ENCODE results near the gene HOGA1. TPM values are rescaled to one million over a fixed set of nuclear protein-coding genes. Genes with fewer than 3 reads are reported as not detected.

HOGA1 gene
- total and polyA plus RNA-seq, 8 donors, result 0.85 to 2.2 (median 1.3) TPM

DNA sequence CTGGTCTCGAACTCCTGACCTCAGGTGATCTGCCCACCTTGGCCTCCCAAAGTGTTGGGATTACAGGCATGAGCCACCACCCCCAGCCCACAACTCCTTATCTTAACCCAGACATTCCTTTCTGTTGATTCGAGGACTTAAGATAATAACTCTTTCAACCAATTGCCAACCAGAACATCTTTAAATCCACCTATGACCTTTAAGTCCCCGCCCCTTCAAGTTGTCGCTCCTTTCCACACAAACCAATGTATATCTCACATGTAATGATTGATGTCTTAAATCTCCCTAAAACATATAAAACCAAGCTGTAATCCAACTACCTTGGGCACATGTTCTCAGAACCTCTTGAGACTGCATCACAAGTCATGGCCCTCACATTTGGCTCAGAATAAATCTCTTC is 19.4 kb upstream of the HOGA1 start:
- DNase-seq, result no peak
- H3K27me3 ChIP-seq, result no peaks in the 10 kb centered on the region
- H3K9me3 ChIP-seq, result no peaks in the 10 kb centered on the region
- intact Hi-C loops (cut with DNase I), result no loop called here
- H3K4me1 ChIP-seq, result no peaks in the 10 kb centered on the region
- no peak overlapping the region for H3K27ac ChIP-seq
- TF ChIP-seq, protein P1, sequence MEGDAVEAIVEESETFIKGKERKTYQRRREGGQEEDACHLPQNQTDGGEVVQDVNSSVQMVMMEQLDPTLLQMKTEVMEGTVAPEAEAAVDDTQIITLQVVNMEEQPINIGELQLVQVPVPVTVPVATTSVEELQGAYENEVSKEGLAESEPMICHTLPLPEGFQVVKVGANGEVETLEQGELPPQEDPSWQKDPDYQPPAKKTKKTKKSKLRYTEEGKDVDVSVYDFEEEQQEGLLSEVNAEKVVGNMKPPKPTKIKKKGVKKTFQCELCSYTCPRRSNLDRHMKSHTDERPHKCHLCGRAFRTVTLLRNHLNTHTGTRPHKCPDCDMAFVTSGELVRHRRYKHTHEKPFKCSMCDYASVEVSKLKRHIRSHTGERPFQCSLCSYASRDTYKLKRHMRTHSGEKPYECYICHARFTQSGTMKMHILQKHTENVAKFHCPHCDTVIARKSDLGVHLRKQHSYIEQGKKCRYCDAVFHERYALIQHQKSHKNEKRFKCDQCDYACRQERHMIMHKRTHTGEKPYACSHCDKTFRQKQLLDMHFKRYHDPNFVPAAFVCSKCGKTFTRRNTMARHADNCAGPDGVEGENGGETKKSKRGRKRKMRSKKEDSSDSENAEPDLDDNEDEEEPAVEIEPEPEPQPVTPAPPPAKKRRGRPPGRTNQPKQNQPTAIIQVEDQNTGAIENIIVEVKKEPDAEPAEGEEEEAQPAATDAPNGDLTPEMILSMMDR (IDR thresholded peaks at IDR 0.05), result no peak
- no peak overlapping the region for H3K4me3 ChIP-seq
- ATAC-seq, result no peak
- peaks cover 0 to 21% of the 10 kb centered on the region in 2 donors for H3K36me3 ChIP-seq

DNA sequence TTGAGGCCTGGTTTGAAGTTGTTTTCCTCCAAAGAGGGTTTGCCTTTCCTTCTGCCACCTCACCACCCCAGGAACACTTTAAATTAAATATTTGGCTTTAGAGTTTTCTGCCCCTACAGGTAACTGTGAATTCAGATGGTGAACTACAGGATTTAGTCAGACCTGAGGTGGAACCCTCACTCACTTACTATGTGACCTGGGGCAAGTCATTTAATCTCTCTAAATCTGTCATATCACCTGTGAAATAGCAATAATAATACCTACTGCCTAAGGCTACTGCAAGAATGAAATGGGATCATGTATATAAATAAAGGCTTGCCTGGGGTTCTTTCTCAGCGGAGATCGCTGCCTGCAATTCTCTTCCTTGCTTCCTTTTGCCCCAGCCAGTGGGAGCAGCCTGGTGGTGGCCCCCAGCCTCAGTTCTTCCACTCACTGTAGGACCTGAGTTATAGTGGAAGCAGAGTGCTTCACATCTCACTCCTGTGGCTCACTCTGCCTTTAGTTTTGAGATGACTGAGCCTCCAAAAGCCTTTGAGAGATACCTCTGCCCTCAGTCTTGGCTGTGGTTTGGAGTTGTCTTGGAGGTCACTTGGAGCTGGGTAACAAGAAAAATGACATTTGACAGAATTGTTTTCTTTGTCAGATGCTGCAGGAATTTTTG is 17.7 kb upstream of the HOGA1 start:
- Histone ChIP-seq H3K9me3 (no peaks in the 10 kb centered on the region), H3K27me3 (no peaks in the 10 kb centered on the region), H3K4me3 (no peak overlapping the region), H3K27ac (no peak overlapping the region), H3K36me3 (peaks cover 0 to 38% of the 10 kb centered on the region in 2 donors), H3K4me1 (no peaks in the 10 kb centered on the region)
- TF ChIP-seq, protein P1 (IDR thresholded peaks at IDR 0.05), result no peak
- ATAC-seq, result no peak
- intact Hi-C loops (cut with DNase I), result no loop called here
- DNase-seq, result no peak

DNA sequence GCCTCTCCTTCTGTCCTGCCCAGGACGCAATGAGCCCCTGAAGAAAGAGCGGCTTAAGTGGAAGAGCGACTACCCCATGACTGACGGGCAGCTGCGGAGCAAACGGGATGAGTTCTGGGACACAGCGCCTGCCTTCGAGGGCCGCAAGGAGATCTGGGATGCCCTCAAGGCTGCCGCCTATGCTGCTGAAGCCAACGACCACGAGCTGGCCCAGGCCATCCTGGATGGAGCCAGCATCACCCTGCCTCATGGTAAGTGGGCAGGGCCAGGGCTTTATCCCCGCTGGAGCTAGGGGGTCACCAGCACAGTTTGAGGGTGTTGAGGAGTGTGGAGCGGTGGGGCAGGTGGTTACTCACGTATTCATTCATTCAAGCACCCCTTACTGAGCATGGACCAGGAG is 16.3 kb upstream of the HOGA1 start:
- Histone ChIP-seq H3K4me3 (no peak overlapping the region), H3K9me3 (no peaks in the 10 kb centered on the region), H3K27ac (no peak overlapping the region), H3K27me3 (no peaks in the 10 kb centered on the region), H3K4me1 (peaks cover 6 to 9% of the 10 kb centered on the region in 2 donors), H3K36me3 (peaks cover 0 to 42% of the 10 kb centered on the region in 2 donors)
- TF ChIP-seq, protein P1 (IDR thresholded peaks at IDR 0.05), result no peak
- ATAC-seq (no peak), DNase-seq (peak in 1 of 4 donors; percentile 29)
- intact Hi-C loops (cut with DNase I), result no loop called here

DNA sequence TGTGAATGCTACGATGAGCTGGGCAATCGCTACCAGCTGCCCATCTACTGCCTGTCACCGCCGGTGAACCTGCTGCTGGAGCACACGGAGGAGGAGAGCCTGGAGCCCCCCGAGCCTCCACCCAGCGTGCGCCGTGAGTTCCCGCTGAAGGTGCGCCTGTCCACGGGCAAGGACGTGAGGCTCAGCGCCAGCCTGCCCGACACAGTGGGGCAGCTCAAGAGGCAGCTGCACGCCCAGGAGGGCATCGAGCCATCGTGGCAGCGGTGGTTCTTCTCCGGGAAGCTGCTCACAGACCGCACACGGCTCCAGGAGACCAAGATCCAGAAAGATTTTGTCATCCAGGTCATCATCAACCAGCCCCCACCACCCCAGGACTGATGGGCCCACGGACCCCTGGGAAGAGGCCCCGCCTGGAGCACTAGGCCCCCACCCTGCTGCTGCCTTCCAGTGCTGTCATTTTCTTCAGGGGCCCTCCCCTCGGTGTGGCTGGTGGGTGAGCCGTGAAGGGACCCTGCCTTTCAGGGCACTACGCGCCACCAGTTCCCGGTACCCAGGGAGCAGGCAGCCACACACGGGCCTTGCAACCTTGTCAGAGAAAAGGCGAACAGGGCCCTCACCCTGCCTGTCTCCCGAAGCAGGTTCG is 13.9 kb upstream of the HOGA1 start:
- peaks cover 0 to 42% of the 10 kb centered on the region in 2 donors for H3K36me3 ChIP-seq
- peaks cover 6 to 17% of the 10 kb centered on the region in 2 donors for H3K4me1 ChIP-seq
- ATAC-seq (no peak), DNase-seq (peak in 1 of 4 donors; percentile 24)
- H3K27me3 ChIP-seq, result no peaks in the 10 kb centered on the region
- intact Hi-C loops (cut with DNase I), result no loop called here
- TF ChIP-seq, protein P1 (IDR thresholded peaks at IDR 0.05), result no peak
- no peak overlapping the region for H3K4me3 ChIP-seq
- H3K9me3 ChIP-seq, result no peaks in the 10 kb centered on the region
- H3K27ac ChIP-seq, result no peak overlapping the region

DNA sequence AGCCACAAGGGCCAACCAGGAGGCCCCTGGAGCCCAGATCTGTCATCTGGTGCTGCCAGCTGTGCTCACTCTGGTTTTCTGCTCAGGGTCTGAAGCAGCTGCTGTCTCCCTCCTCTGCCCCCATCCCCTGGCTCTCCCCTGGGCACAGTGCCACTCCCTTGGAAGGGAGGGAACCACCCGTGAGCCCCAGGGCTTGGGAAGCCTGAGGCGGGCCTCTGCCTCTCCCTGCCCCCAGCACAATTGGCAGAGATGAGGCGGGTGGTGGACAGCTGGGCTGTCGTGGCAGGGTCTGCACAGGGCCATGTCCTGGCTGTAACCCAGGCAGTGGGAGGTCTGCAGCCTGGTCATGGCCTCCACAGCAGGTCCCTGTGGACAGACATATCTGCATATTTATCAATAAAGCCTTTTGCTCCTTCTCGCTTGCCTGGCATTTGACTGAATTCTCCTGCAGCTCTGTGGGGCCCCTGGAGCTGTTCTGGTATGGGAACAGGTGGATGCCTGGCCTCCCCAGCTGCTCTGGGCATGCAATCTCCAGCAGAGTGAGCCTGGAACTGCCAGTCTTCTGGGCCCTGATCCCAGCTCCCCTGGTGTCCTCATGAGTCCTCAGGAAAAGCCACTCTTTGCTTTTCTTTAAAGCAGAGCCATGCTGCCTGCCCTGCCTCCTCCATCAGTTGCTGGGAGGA is 13.3 kb upstream of the HOGA1 start:
- intact Hi-C loops (cut with DNase I), result no loop called here
- TF ChIP-seq, protein P1 (IDR thresholded peaks at IDR 0.05), result no peak
- Histone ChIP-seq H3K4me3 (no peak overlapping the region), H3K36me3 (peaks cover 0 to 42% of the 10 kb centered on the region in 2 donors), H3K27ac (no peak overlapping the region), H3K4me1 (peaks cover 6 to 17% of the 10 kb centered on the region in 2 donors), H3K27me3 (no peaks in the 10 kb centered on the region), H3K9me3 (no peaks in the 10 kb centered on the region)
- ATAC-seq (no peak), DNase-seq (peak in 1 of 4 donors; percentile 29)

Data from left lung (tissue), 10 donors.